Lower lobe of right lung (tissue), 2 donors: ENCODE results near the gene NOTCH2. TPM values are rescaled to one million over a fixed set of nuclear protein-coding genes. Genes with fewer than 3 reads are reported as not detected.

ENCODE experiments used
- ATAC-seq, 2 donors: fragments of 200-7000 bp; cut with Tn5 transposase; one replicate each; pipeline ENCODE4 v1.9.1; 2020 to 2022; ENCODE audit warnings: mild to moderate bottlenecking in 2 of 2, moderate library complexity in 2 of 2
- DNase-seq: peaks from one replicate; pipeline ENCODE4 v3.0.0-alpha.2; 2020
- H3K27ac ChIP-seq: fragments of 200-600 bp; one replicate; pipeline ENCODE4 v1.8.0; 2022
- H3K27me3 ChIP-seq: fragments of 200-600 bp; one replicate; pipeline ENCODE4 v1.8.0; 2022; ENCODE audit warnings: low read depth
- H3K36me3 ChIP-seq: fragments of 200-600 bp; one replicate; pipeline ENCODE4 v1.8.0; 2022; ENCODE audit warnings: mild to moderate bottlenecking
- H3K4me1 ChIP-seq: fragments of 200-600 bp; one replicate; pipeline ENCODE4 v1.8.0; 2022
- H3K4me3 ChIP-seq: fragments of 200-600 bp; one replicate; pipeline ENCODE4 v1.8.0; 2022; ENCODE audit warnings: mild to moderate bottlenecking
- H3K9me3 ChIP-seq: fragments of 200-600 bp; one replicate; pipeline ENCODE4 v1.8.0; 2022
- CTCF ChIP-seq: fragments of 200-600 bp; IDR thresholded peaks from one replicate; pipeline ENCODE4 v1.8.0; 2022; ENCODE audit warnings: antibody characterized with exemption, mild to moderate bottlenecking
- intact Hi-C: fragments of 100-400 bp; cut with DNase I; formaldehyde crosslinking; loops from one replicate; pipeline ENCODE4 v1.11.0; 2022
- total RNA-seq: library from RNA; stranded (reverse); fragmentation: NEBNext Ultra II Directional; extraction: Animal tissue kit (Norgen Biotek cat#: 25700); gene quantifications from one replicate; pipeline ENCODE4 v1.2.1, GENCODE V29; 2021
- donor health status: DM: no; HTN: yes; CAD: no; lungs with severe emphysema.

The NOTCH2 gene
- total RNA-seq, 1 donor from 2014 or later = 101 TPM

DNA sequence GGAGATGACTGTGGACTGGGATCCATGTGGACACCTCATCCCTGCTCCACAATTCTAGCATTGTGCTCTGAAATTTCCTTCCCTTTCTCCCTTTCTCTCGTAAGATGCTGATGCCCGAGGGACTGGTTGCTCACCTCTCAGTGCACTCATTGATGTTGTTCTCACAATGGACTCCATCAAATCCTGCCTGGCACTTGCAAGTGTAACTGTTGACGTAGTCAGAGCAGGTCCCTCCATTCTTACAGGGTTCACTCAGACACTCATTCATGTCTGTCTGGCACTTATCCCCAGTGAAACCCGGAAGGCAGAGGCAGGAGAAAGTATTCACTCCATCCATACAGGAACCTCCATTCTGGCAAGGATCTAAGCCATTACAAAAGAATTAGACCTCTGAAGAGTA, 128.1 kb downstream of the NOTCH2 start:
- H3K4me3 ChIP-seq = no peak overlapping the region
- H3K36me3 ChIP-seq = peaks cover 59% of the 10 kb centered on the region
- H3K4me1 ChIP-seq = no peaks in the 10 kb centered on the region
- H3K27me3 ChIP-seq = no peaks in the 10 kb centered on the region
- ATAC-seq (no peak), DNase-seq (no peak)
- intact Hi-C loops = loop anchor here (10.0 kb wide), 1 partner anchor 203 kb away; no protein-coding TSS in a partner anchor
- no peak for TF ChIP-seq CTCF
- H3K9me3 ChIP-seq = no peaks in the 10 kb centered on the region
- H3K27ac ChIP-seq = no peak overlapping the region

DNA sequence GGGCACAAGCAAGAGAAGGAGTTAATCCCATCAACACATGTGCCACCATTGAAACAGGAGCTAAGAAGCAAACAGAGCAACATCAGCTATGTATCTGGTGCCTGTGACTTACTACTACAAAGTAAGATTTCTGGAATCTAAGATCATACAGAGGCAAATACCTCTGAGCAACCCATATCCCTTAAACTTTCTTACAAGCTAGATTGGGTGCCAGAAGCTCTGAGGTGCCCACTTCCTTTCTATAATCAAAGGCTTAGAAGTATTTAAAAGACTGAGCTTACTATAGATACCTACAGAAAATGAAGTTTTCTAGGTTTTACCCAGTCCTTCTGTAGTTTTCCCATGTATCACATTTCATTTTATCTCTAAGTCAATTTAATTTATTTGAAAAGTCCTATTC, 128.8 kb downstream of the NOTCH2 start:
- TF ChIP-seq CTCF = no peak
- DNase-seq = no peak

GRCh38 chr1:119937198-119937597, 132.3 kb downstream of the NOTCH2 start:
- ATAC-seq = no peak
- intact Hi-C loops = no loop called here

More for the DNA sequence above, 128.8 kb downstream of the NOTCH2 start:
- H3K27me3 ChIP-seq = no peaks in the 10 kb centered on the region
- H3K9me3 ChIP-seq = no peaks in the 10 kb centered on the region
- no peak overlapping the region for H3K4me3 ChIP-seq
- no peaks in the 10 kb centered on the region for H3K4me1 ChIP-seq
- no peak overlapping the region for H3K27ac ChIP-seq
- peaks cover 66% of the 10 kb centered on the region for H3K36me3 ChIP-seq
- ATAC-seq = no peak
- intact Hi-C loops = loop anchor here (10.0 kb wide), 1 partner anchor 204 kb away; no protein-coding TSS in a partner anchor

GRCh38 chr1:119935915-119936314, 133.5 kb downstream of the NOTCH2 start:
- Histone ChIP-seq H3K27ac (no peak overlapping the region), H3K4me1 (no peaks in the 10 kb centered on the region), H3K4me3 (no peak overlapping the region), H3K27me3 (no peaks in the 10 kb centered on the region), H3K36me3 (peaks cover 77% of the 10 kb centered on the region), H3K9me3 (no peaks in the 10 kb centered on the region)
- DNase-seq = no peak
- intact Hi-C loops = no loop called here
- no peak for TF ChIP-seq CTCF
- ATAC-seq = no peak

More at GRCh38 chr1:119937198-119937597, 132.3 kb downstream of the NOTCH2 start:
- no peak overlapping the region for H3K4me3 ChIP-seq
- no peaks in the 10 kb centered on the region for H3K9me3 ChIP-seq
- peaks cover 84% of the 10 kb centered on the region for H3K36me3 ChIP-seq
- no peak for TF ChIP-seq CTCF
- DNase-seq = no peak
- no peak overlapping the region for H3K27ac ChIP-seq
- H3K27me3 ChIP-seq = no peaks in the 10 kb centered on the region
- no peaks in the 10 kb centered on the region for H3K4me1 ChIP-seq

- H3K36me3 ChIP-seq = peaks cover 72% of the 10 kb centered on the region
- ATAC-seq = no peak
These were observed 134.1 kb downstream of the NOTCH2 start for GRCh38 chr1:119935373-119935772.

More at GRCh38 chr1:119935373-119935772, 134.1 kb downstream of the NOTCH2 start:
- no peaks in the 10 kb centered on the region for H3K4me1 ChIP-seq
- no peak for DNase-seq
- no peaks in the 10 kb centered on the region for H3K27me3 ChIP-seq
- H3K27ac ChIP-seq = no peak overlapping the region
- no peak overlapping the region for H3K4me3 ChIP-seq
- intact Hi-C loops = no loop called here
- no peaks in the 10 kb centered on the region for H3K9me3 ChIP-seq
- no peak for TF ChIP-seq CTCF
